Activated CD8-positive, alpha-beta memory T cell treated with anti-CD3 and anti-CD28 coated beads for 4 hours (primary cell): Measurements from ENCODE around the gene PRPF31.

Experiments
- DNase-seq, 2 donors: peaks; one replicate each; pipeline ENCODE4 v3.0.0-alpha.2; 2020; ENCODE audit warnings: low read depth in 2 of 2

PRPF31 gene

GRCh38 chr19:54142166-54142780, 26.7 kb downstream of the PRPF31 start:
- DNase-seq: no peak

- DNase-seq: no peak
Observed at GRCh38 chr19:54145541-54146158, 30.1 kb downstream of the PRPF31 start.

- DNase-seq: no peak
Observed at GRCh38 chr19:54147676-54148075, 32.1 kb downstream of the PRPF31 start.

- no peak for DNase-seq
Observed at GRCh38 chr19:54148158-54148557, 32.6 kb downstream of the PRPF31 start.

GRCh38 chr19:54149021-54149812, 33.7 kb downstream of the PRPF31 start:
- no peak for DNase-seq

- no peak for DNase-seq
Observed at GRCh38 chr19:54151362-54152035, 35.9 kb downstream of the PRPF31 start.

GRCh38 chr19:54152267-54152666, 36.7 kb downstream of the PRPF31 start:
- no peak for DNase-seq

GRCh38 chr19:54152878-54153524, 37.4 kb downstream of the PRPF31 start:
- DNase-seq: no peak

- no peak for DNase-seq
Observed at GRCh38 chr19:54153731-54154326, 38.3 kb downstream of the PRPF31 start.

- no peak for DNase-seq
Observed at GRCh38 chr19:54154603-54155345, 39.2 kb downstream of the PRPF31 start.

- no peak for DNase-seq
Observed at GRCh38 chr19:54155694-54156093, 40.1 kb downstream of the PRPF31 start.

- DNase-seq: no peak
Observed at GRCh38 chr19:54156490-54156889, 40.9 kb downstream of the PRPF31 start.

- DNase-seq: no peak
Observed at GRCh38 chr19:54156953-54157352, 41.4 kb downstream of the PRPF31 start.

- DNase-seq: no peak
Observed at GRCh38 chr19:54158812-54159351, 43.3 kb downstream of the PRPF31 start.

- DNase-seq: peak; percentile 95 to 99
Observed at GRCh38 chr19:54159352-54160181, 44.0 kb downstream of the PRPF31 start, which contains the start of gene LENG1. LENG1 (minus strand) TSS chr19:54159721; CDS start chr19:54159695, 26 bp downstream.

GRCh38 chr19:54160182-54160811, 44.7 kb downstream of the PRPF31 start:
- no peak for DNase-seq

- no peak for DNase-seq
Observed at GRCh38 chr19:54160854-54161253, 45.3 kb downstream of the PRPF31 start.

- DNase-seq: peak; percentile 47 to 61
Observed at GRCh38 chr19:54162241-54162805, 46.8 kb downstream of the PRPF31 start.

GRCh38 chr19:54162884-54163283, 47.3 kb downstream of the PRPF31 start:
- DNase-seq: no peak
